CD4-positive, alpha-beta T cell (primary cell): Measurements from ENCODE around the gene PLEKHO2. TPM values are rescaled to one million over a fixed set of nuclear protein-coding genes. Genes with fewer than 3 reads are reported as not detected.

Experiments
- ATAC-seq: fragments of 200-7000 bp; cut with Tn5 transposase; one replicate; pipeline ENCODE4 v1.10.0; 2022; ENCODE audit warnings: mild to moderate bottlenecking; ENCODE audit not compliant: poor library complexity
- CTCF ChIA-PET: fragments of 350-600 bp; sonication (Branson Sonifier 250); formaldehyde crosslinking; loops from one replicate; lab custom pipeline; 2021; ENCODE audit warnings: antibody characterized with exemption, inconsistent platforms; lab: Charles Lee
- POLR2A ChIA-PET: fragments of 350-600 bp; sonication (Branson Sonifier 250); formaldehyde crosslinking; loops from one replicate; lab custom pipeline; 2021; ENCODE audit warnings: antibody characterized with exemption, inconsistent platforms; lab: Charles Lee
- DNase-seq, 14 experiments: peaks; one replicate each; pipeline ENCODE4 v3.0.0-alpha.2; 2013 to 2020; ENCODE audit warnings: mixed read lengths in 2 of 14
- H3K27ac ChIP-seq, 2 donors: one replicate each; pipeline versions ENCODE4 v1.5.1 to v1.7.0; 2013; ENCODE audit warnings: low read length in 2 of 2, low read depth in 1 of 2, mild to moderate bottlenecking in 1 of 2
- H3K27me3 ChIP-seq, 2 experiments: 1 replicate in 1 of 2; 2 replicates in 1 of 2; pipeline versions ENCODE4 v1.6.1 to v1.7.0; 2013; ENCODE audit warnings: low read length in 2 of 2, control low read depth in 1 of 2, mild to moderate bottlenecking in 1 of 2, moderate library complexity in 1 of 2; ENCODE audit not compliant: insufficient read depth in 2 of 2, control insufficient read depth in 1 of 2
- H3K36me3 ChIP-seq: one replicate; pipeline ENCODE4 v1.6.1; 2013; ENCODE audit warnings: low read length, control low read depth; ENCODE audit not compliant: insufficient read depth
- H3K4me1 ChIP-seq: one replicate; pipeline ENCODE4 v1.6.1; 2013; ENCODE audit warnings: low read length, control low read depth; ENCODE audit not compliant: insufficient read depth
- H3K4me3 ChIP-seq: one replicate; pipeline ENCODE4 v1.5.1; 2013; ENCODE audit warnings: mild to moderate bottlenecking, low read length, moderate library complexity
- H3K9me3 ChIP-seq, 2 experiments: 1 replicate in 1 of 2; 2 replicates in 1 of 2; pipeline versions ENCODE4 v1.6.1 to v1.7.0; 2013; ENCODE audit warnings: low read length in 2 of 2, mild to moderate bottlenecking in 2 of 2, control low read depth in 1 of 2, moderate library complexity in 1 of 2; ENCODE audit not compliant: control insufficient read depth in 1 of 2, insufficient read depth in 1 of 2
- H3K27ac Mint-ChIP-seq: one replicate; pipeline ENCODE4 v1.8.0; 2020; ENCODE audit warnings: mixed read lengths
- H3K27me3 Mint-ChIP-seq: one replicate; pipeline ENCODE4 v1.8.0; 2021; ENCODE audit warnings: mixed read lengths
- H3K36me3 Mint-ChIP-seq: one replicate; pipeline ENCODE4 v1.8.0; 2021; ENCODE audit warnings: low read depth, mixed read lengths
- H3K4me1 Mint-ChIP-seq: one replicate; pipeline ENCODE4 v1.8.0; 2021; ENCODE audit warnings: low read depth, mixed read lengths
- H3K4me3 Mint-ChIP-seq: one replicate; pipeline ENCODE4 v1.8.0; 2020; ENCODE audit warnings: mild to moderate bottlenecking, mixed read lengths
- H3K9me3 Mint-ChIP-seq: one replicate; pipeline ENCODE4 v1.8.0; 2020; ENCODE audit warnings: mixed read lengths
- CTCF ChIP-seq: fragments of 200-600 bp; IDR thresholded peaks from one replicate; pipeline ENCODE4 v1.8.0; 2022; ENCODE audit warnings: antibody characterized with exemption, mild to moderate bottlenecking
- intact Hi-C, 2 experiments: fragments of 100-400 bp; cut with DNase I in 1 of 2; cut with micrococcal nuclease in 1 of 2; formaldehyde crosslinking; loops; one replicate each; pipeline versions ENCODE4 v1.15.1 to v1.9.0; 2023 to 2025; cut with DNase I, micrococcal nuclease
- total RNA-seq, 174 experiments: library from RNA in 2 of 174; stranded (reverse) in 2 of 174; gene quantifications; one replicate each; pipeline ENCODE4 v1.2.3 and lab custom pipeline; 2021 to 2026

Gene PLEKHO2
- total RNA-seq, 2 experiments from 2014 or later: 5.6 to 5.9 TPM

GRCh38 chr15:64806509-64806908 lies 35.2 kb upstream of the PLEKHO2 start:
- no peaks in the 10 kb centered on the region for H3K9me3 ChIP-seq
- Mint-ChIP-seq H3K9me3 (no peaks in the 10 kb centered on the region), H3K27me3 (no peaks in the 10 kb centered on the region), H3K36me3 (no peaks in the 10 kb centered on the region), H3K27ac (no peak overlapping the region), H3K4me1 (no peaks in the 10 kb centered on the region), H3K4me3 (no peak overlapping the region)
- H3K27me3 ChIP-seq: peaks cover 0 to 5% of the 10 kb centered on the region in 2 experiments
- ChIA-PET CTCF (no interaction called here), POLR2A (no interaction called here)
- no peak for TF ChIP-seq CTCF
- H3K4me3 ChIP-seq: no peak overlapping the region
- intact Hi-C loops: no loop called here
- peaks cover 11% of the 10 kb centered on the region for H3K4me1 ChIP-seq
- H3K36me3 ChIP-seq: no peaks in the 10 kb centered on the region
- DNase-seq: no peak
- H3K27ac ChIP-seq: no peak overlapping the region
- ATAC-seq: no peak

GRCh38 chr15:64807051-64807749 lies 34.5 kb upstream of the PLEKHO2 start:
- DNase-seq: no peak
- no peaks in the 10 kb centered on the region for H3K36me3 ChIP-seq
- H3K4me3 Mint-ChIP-seq: no peak overlapping the region
- no peak overlapping the region for H3K27ac ChIP-seq
- no peaks in the 10 kb centered on the region for H3K36me3 Mint-ChIP-seq
- no peak overlapping the region for H3K27ac Mint-ChIP-seq
- H3K4me1 Mint-ChIP-seq: no peaks in the 10 kb centered on the region
- no peaks in the 10 kb centered on the region for H3K27me3 Mint-ChIP-seq
- no peak for ATAC-seq
- POLR2A ChIA-PET: no interaction called here
- no peak overlapping the region for H3K4me3 ChIP-seq
- TF ChIP-seq CTCF: no peak
- intact Hi-C loops: no loop called here
- CTCF ChIA-PET: no interaction called here
- H3K9me3 ChIP-seq: no peaks in the 10 kb centered on the region
- H3K4me1 ChIP-seq: peaks cover 6% of the 10 kb centered on the region
- H3K27me3 ChIP-seq: peaks cover 0 to 5% of the 10 kb centered on the region in 2 experiments
- no peaks in the 10 kb centered on the region for H3K9me3 Mint-ChIP-seq

GRCh38 chr15:64807751-64808222 lies 33.9 kb upstream of the PLEKHO2 start:
- no peak overlapping the region for H3K27ac Mint-ChIP-seq
- DNase-seq (no peak), ATAC-seq (no peak)
- Histone ChIP-seq H3K36me3 (no peaks in the 10 kb centered on the region), H3K9me3 (no peaks in the 10 kb centered on the region), H3K27ac (no peak overlapping the region), H3K27me3 (peaks cover 0 to 5% of the 10 kb centered on the region in 2 experiments), H3K4me3 (no peak overlapping the region), H3K4me1 (peaks cover 6% of the 10 kb centered on the region)
- no peaks in the 10 kb centered on the region for H3K4me1 Mint-ChIP-seq
- intact Hi-C loops: no loop called here
- CTCF ChIA-PET: no interaction called here
- POLR2A ChIA-PET: no interaction called here
- no peaks in the 10 kb centered on the region for H3K27me3 Mint-ChIP-seq
- no peak for TF ChIP-seq CTCF
- H3K36me3 Mint-ChIP-seq: no peaks in the 10 kb centered on the region
- H3K4me3 Mint-ChIP-seq: no peak overlapping the region
- H3K9me3 Mint-ChIP-seq: no peaks in the 10 kb centered on the region
